Activated CD4-positive, alpha-beta T cell treated with anti-CD3 and anti-CD28 coated beads, Interleukin-2, amount 50 U/mL, for 16 hours (primary cell): Measurements from ENCODE around the gene MGST1.
A peak's percentile ranks its signal among the peaks of the same experiment; 100 is the strongest.

Experiments used
- DNase-seq: peaks from one replicate; pipeline ENCODE4 v3.0.0-alpha.2; 2020

MGST1 gene

GRCh38 chr12:16347391-16348298 is at the start of gene MGST1:
Gene MGST1 (plus strand): TSS chr12:16347645. CDS start chr12:16354253, 6,608 bp downstream.
- DNase-seq = peak; percentile 3

GRCh38 chr12:16299403-16299802 is 48.0 kb upstream of the MGST1 start:
- DNase-seq = no peak

GRCh38 chr12:16300122-16300521 is 47.3 kb upstream of the MGST1 start:
- DNase-seq = no peak

GRCh38 chr12:16300736-16301135 is 46.7 kb upstream of the MGST1 start:
- no peak for DNase-seq

- DNase-seq = no peak
These were observed 43.5 kb upstream of the MGST1 start for GRCh38 chr12:16303939-16304338.

GRCh38 chr12:16307856-16308475 is 39.5 kb upstream of the MGST1 start:
- no peak for DNase-seq

GRCh38 chr12:16310934-16311333 is 36.5 kb upstream of the MGST1 start:
- DNase-seq = no peak

GRCh38 chr12:16323010-16323409 is 24.4 kb upstream of the MGST1 start:
- DNase-seq = no peak

- no peak for DNase-seq
These were observed 23.8 kb upstream of the MGST1 start for GRCh38 chr12:16323638-16324037.

GRCh38 chr12:16324272-16324671 is 23.2 kb upstream of the MGST1 start:
- DNase-seq = no peak

- no peak for DNase-seq
These were observed 22.7 kb upstream of the MGST1 start for GRCh38 chr12:16324772-16325171.

GRCh38 chr12:16325426-16325825 is 22.0 kb upstream of the MGST1 start:
- DNase-seq = no peak

- no peak for DNase-seq
These were observed 19.5 kb upstream of the MGST1 start for GRCh38 chr12:16327963-16328362.

GRCh38 chr12:16329594-16329993 is 17.9 kb upstream of the MGST1 start:
- DNase-seq = no peak

- no peak for DNase-seq
These were observed 16.9 kb upstream of the MGST1 start for GRCh38 chr12:16330560-16330959.

GRCh38 chr12:16331998-16332397 is 15.4 kb upstream of the MGST1 start:
- DNase-seq = no peak

GRCh38 chr12:16335838-16336237 is 11.6 kb upstream of the MGST1 start:
- no peak for DNase-seq

GRCh38 chr12:16344269-16344668 is 3.2 kb upstream of the MGST1 start:
- no peak for DNase-seq

GRCh38 chr12:16345105-16345504 is 2.3 kb upstream of the MGST1 start:
- no peak for DNase-seq

- no peak for DNase-seq
These were observed 487 bp upstream of the MGST1 start for GRCh38 chr12:16346958-16347357.

GRCh38 chr12:16348435-16349130 is 1.1 kb downstream of the MGST1 start:
- DNase-seq = no peak

GRCh38 chr12:16349131-16349460 is 1.7 kb downstream of the MGST1 start:
- DNase-seq = peak; percentile 5

GRCh38 chr12:16350682-16351081 is 3.2 kb downstream of the MGST1 start:
- DNase-seq = no peak

- no peak for DNase-seq
These were observed 5.0 kb downstream of the MGST1 start for GRCh38 chr12:16352481-16352880.
